NCI-H524 (cell line): ENCODE measurements around the gene ANO6.

Experiments
- DNase-seq, 2 experiments: peaks; one replicate each; lab custom pipeline; 2025; lab: John Stamatoyannopoulos, UW

Gene ANO6

GRCh38 chr12:45281994-45282393 lies 66.1 kb downstream of the ANO6 start:
- no peak for DNase-seq

- DNase-seq, result no peak
Measured at GRCh38 chr12:45282411-45282810, 66.5 kb downstream of the ANO6 start.

- peak; percentile 83 to 96 for DNase-seq
Measured at GRCh38 chr12:45284096-45284901, 68.4 kb downstream of the ANO6 start.

GRCh38 chr12:45285717-45286116 lies 69.8 kb downstream of the ANO6 start:
- peak in 1 of 2 experiments; percentile 3 for DNase-seq

- DNase-seq, result no peak
Measured at GRCh38 chr12:45286621-45287020, 70.7 kb downstream of the ANO6 start.

GRCh38 chr12:45289245-45290215 lies 73.6 kb downstream of the ANO6 start:
- no peak for DNase-seq

- DNase-seq, result no peak
Measured at GRCh38 chr12:45290216-45290605, 74.3 kb downstream of the ANO6 start.

GRCh38 chr12:45291518-45291917 lies 75.6 kb downstream of the ANO6 start:
- no peak for DNase-seq

GRCh38 chr12:45292486-45293195 lies 76.7 kb downstream of the ANO6 start:
- no peak for DNase-seq

- DNase-seq, result no peak
Measured at GRCh38 chr12:45294906-45295305, 79.0 kb downstream of the ANO6 start.

GRCh38 chr12:45296046-45296586 lies 80.2 kb downstream of the ANO6 start:
- DNase-seq, result no peak

- no peak for DNase-seq
Measured at GRCh38 chr12:45298047-45298446, 82.2 kb downstream of the ANO6 start.

GRCh38 chr12:45298721-45299692 lies 83.1 kb downstream of the ANO6 start:
- no peak for DNase-seq

- DNase-seq, result no peak
Measured at GRCh38 chr12:45302621-45303369, 86.9 kb downstream of the ANO6 start.

- DNase-seq, result no peak
Measured at GRCh38 chr12:45303945-45304344, 88.0 kb downstream of the ANO6 start.

GRCh38 chr12:45304514-45305178 lies 88.8 kb downstream of the ANO6 start:
- no peak for DNase-seq

- no peak for DNase-seq
Measured at GRCh38 chr12:45305907-45306306, 90.0 kb downstream of the ANO6 start.

GRCh38 chr12:45309836-45310626 lies 94.1 kb downstream of the ANO6 start:
- no peak for DNase-seq

- DNase-seq, result no peak
Measured at GRCh38 chr12:45310627-45310968, 94.7 kb downstream of the ANO6 start.
